Retinal pigment epithelial cell (primary cell): ENCODE results near the gene SREK1.

Experiments used
- DNase-seq: peaks from one replicate; pipeline ENCODE4 v3.0.0-alpha.2; 2010; ENCODE audit warnings: low read depth
- H3K4me3 ChIP-seq: 2 replicates; pipeline ENCODE4 v1.5.1; 2011; ENCODE audit warnings: mild to moderate bottlenecking, low read length, control low read depth, moderate library complexity
- CTCF ChIP-seq: conservative IDR thresholded peaks from 2 replicates; pipeline ENCODE4 v1.5.1; 2011; ENCODE audit warnings: low read depth, low read length, control low read depth, inconsistent platforms

Gene SREK1

GRCh38 chr5:66144074-66144833, at the start of gene SREK1:
SREK1 (plus strand) TSS chr5:66144300; CDS start chr5:66144377, 77 bp downstream.
- TF ChIP-seq CTCF, result no peak
- DNase-seq, result peak; percentile 83
- peak within 1 kb of the TSS; percentile 96 for H3K4me3 ChIP-seq

GRCh38 chr5:66100851-66101250, 43.2 kb upstream of the SREK1 start:
- no peak for DNase-seq
- no peak overlapping the region for H3K4me3 ChIP-seq
- TF ChIP-seq CTCF, result no peak

- TF ChIP-seq CTCF, result no peak
- no peak overlapping the region for H3K4me3 ChIP-seq
- peak; percentile 19 for DNase-seq
Observed at GRCh38 chr5:66113160-66113559, 30.9 kb upstream of the SREK1 start.

- DNase-seq, result no peak
- TF ChIP-seq CTCF, result no peak
- H3K4me3 ChIP-seq, result no peak overlapping the region
Observed at GRCh38 chr5:66118304-66118703, 25.8 kb upstream of the SREK1 start.

- TF ChIP-seq CTCF, result no peak
- no peak overlapping the region for H3K4me3 ChIP-seq
- no peak for DNase-seq
Observed at GRCh38 chr5:66122379-66123034, 21.6 kb upstream of the SREK1 start.

- no peak for DNase-seq
- no peak for TF ChIP-seq CTCF
- H3K4me3 ChIP-seq, result no peak overlapping the region
Observed at GRCh38 chr5:66129144-66129543, 15.0 kb upstream of the SREK1 start.

- H3K4me3 ChIP-seq, result no peak overlapping the region
- DNase-seq, result no peak
- no peak for TF ChIP-seq CTCF
Observed at GRCh38 chr5:66130493-66130892, 13.6 kb upstream of the SREK1 start.
